ENCODE results near the gene SLCO4A1.

- TF ChIP-seq POLR2A (IDR thresholded peaks at IDR 0.05; ENCODE audit: low read length) (no peak), GATA1 (IDR thresholded peaks at IDR 0.05; ENCODE audit: low read depth, low read length) (no peak)
Measured at GRCh38 chr20:62635852-62636251, 6.5 kb upstream of the SLCO4A1 start.
